K562 (cell line): ENCODE results near the gene HEG1. TPM values are rescaled to one million over a fixed set of nuclear protein-coding genes. Genes with fewer than 3 reads are reported as not detected.

Experiments
- ATAC-seq: fragments of 200-7000 bp; cut with Tn5 transposase; 3 replicates; pipeline ENCODE4 v1.9.1; 2020; ENCODE audit warnings: moderate library complexity
- BruUV-seq: library from RNA; stranded (reverse); fragments of 400-500 nt; replicated peaks from 2 replicates; lab custom pipeline; 2021; lab: Mats Ljungman, UMichigan
- CTCF ChIA-PET: fragments of 300-600 bp; formaldehyde crosslinking; extraction: SDS; loops from one replicate; lab custom pipeline; 2021; ENCODE audit warnings: low intra/inter-chr PET ratio; lab: Yijun Ruan, JAX
- POLR2A ChIA-PET: fragments of 300-600, 350-650 bp; sonication (Branson Sonifier 250); formaldehyde crosslinking; extraction: SDS; loops from one replicate; lab custom pipeline; 2021; ENCODE audit warnings: antibody characterized with exemption, inconsistent platforms; lab: Yijun Ruan, JAX
- DNase-seq, 4 experiments: peaks; one replicate each; pipeline versions ENCODE4 v3.0.0 to v3.0.0-alpha.2; 2011 to 2018; ENCODE audit warnings: low spot score in 3 of 4, mixed read lengths in 3 of 4; ENCODE audit errors: extremely low read depth in 1 of 4
- FAIRE-seq: peaks from 2 replicates; lab custom pipeline; 2011; peaks lifted over from hg19 to GRCh38; lab: Jason Lieb, UNC
- H2AFZ ChIP-seq: 2 replicates; pipeline ENCODE4 v1.6.0; 2011; ENCODE audit warnings: low read depth, low read length, control low read depth, inconsistent platforms
- H3K27ac ChIP-seq: fragments of 200-600 bp; 3 replicates; pipeline ENCODE4 v1.8.0; 2011; ENCODE audit warnings: low read depth, mild to moderate bottlenecking, control low read depth, inconsistent platforms, low read length, moderate library complexity, mixed read lengths; ENCODE audit errors: extremely low read depth
- H3K27me3 ChIP-seq, 2 experiments: fragments of 300-600 bp in 1 of 2; 2 replicates in 1 of 2; 3 replicates in 1 of 2; pipeline versions ENCODE4 v1.6.0 to v1.8.0; 2011; ENCODE audit warnings: inconsistent platforms in 2 of 2, low read length in 2 of 2, mild to moderate bottlenecking in 1 of 2, mixed read lengths in 1 of 2, moderate library complexity in 1 of 2; ENCODE audit not compliant: control insufficient read depth in 2 of 2, insufficient read depth in 2 of 2
- H3K36me3 ChIP-seq: fragments of 300-600 bp; 3 replicates; pipeline ENCODE4 v1.8.0; 2011; ENCODE audit warnings: mild to moderate bottlenecking, low read length, inconsistent platforms; ENCODE audit not compliant: control insufficient read depth, insufficient read depth
- H3K4me1 ChIP-seq, 2 experiments: fragments of 200-600 bp in 1 of 2; replicated peaks in 1 of 2; 2 replicates in 1 of 2; 3 replicates in 1 of 2; pipeline versions ENCODE4 v1.5.1 to v1.8.0; 2011; ENCODE audit warnings: inconsistent platforms in 2 of 2, low read length in 2 of 2, mild to moderate bottlenecking in 1 of 2, mixed read lengths in 1 of 2, moderate library complexity in 1 of 2; ENCODE audit not compliant: control insufficient read depth in 2 of 2, insufficient read depth in 2 of 2
- H3K4me2 ChIP-seq: 2 replicates; pipeline ENCODE4 v1.6.1; 2011; ENCODE audit warnings: low read length, control low read depth, inconsistent platforms, mixed read lengths; ENCODE audit not compliant: insufficient read depth
- H3K4me3 ChIP-seq: fragments of 200-600 bp; sonication (generic), shearing (Covaris generic); 2 replicates; pipeline ENCODE4 v1.5.1; 2016; ENCODE audit warnings: control low read depth, inconsistent platforms
- H3K79me2 ChIP-seq: fragments of 200-600 bp; 3 replicates; pipeline ENCODE4 v1.8.0; 2011; ENCODE audit warnings: low read length, inconsistent platforms; ENCODE audit not compliant: control insufficient read depth, insufficient read depth
- H3K9ac ChIP-seq, 2 experiments: 2 replicates each; pipeline versions ENCODE4 v1.6.0 to v1.6.1; 2011; ENCODE audit warnings: low read depth in 2 of 2, low read length in 2 of 2, control low read depth in 1 of 2, inconsistent platforms in 1 of 2, mild to moderate bottlenecking in 1 of 2, mixed read lengths in 1 of 2; ENCODE audit not compliant: insufficient read depth in 1 of 2
- H3K9me1 ChIP-seq: one replicate; pipeline ENCODE4 v1.6.0; 2011; ENCODE audit warnings: inconsistent platforms, mild to moderate bottlenecking, low read length, moderate library complexity; ENCODE audit not compliant: control insufficient read depth, insufficient read depth
- H3K9me3 ChIP-seq: replicated peaks from 2 replicates; pipeline ENCODE4 v1.5.1; 2011; ENCODE audit warnings: low read depth, low read length, inconsistent platforms; ENCODE audit not compliant: control insufficient read depth, insufficient read depth
- H4K20me1 ChIP-seq: replicated peaks from 2 replicates; pipeline ENCODE4 v1.6.1; 2011; ENCODE audit warnings: low read length, inconsistent platforms, mixed read lengths; ENCODE audit not compliant: control insufficient read depth, insufficient read depth
- CBX1 ChIP-seq: sonication (generic); IDR thresholded peaks from 2 replicates; pipeline ENCODE4 v1.6.1; 2016; ENCODE audit warnings: antibody characterized with exemption, low read depth, mild to moderate bottlenecking
- DNMT1 ChIP-seq: fragments of 450-650 bp; IDR thresholded peaks from 2 replicates; pipeline ENCODE4 v1.6.1; 2016; ENCODE audit warnings: antibody characterized with exemption, mild to moderate bottlenecking
- EGR1 ChIP-seq: fragments of 450-650 bp; conservative IDR thresholded peaks from 2 replicates; pipeline ENCODE4 v1.6.1; 2017; ENCODE audit warnings: mild to moderate bottlenecking
- RAD21 ChIP-seq, 2 experiments: fragments of 250-450 bp in 1 of 2; fragments of 450-650 bp in 1 of 2; sonication (Bioruptor Pico) in 1 of 2; formaldehyde crosslinking in 1 of 2; IDR thresholded peaks in 1 of 2; conservative IDR thresholded peaks in 1 of 2; 2 replicates each; pipeline versions ENCODE4 v1.4.0 to v1.8.0; 2020 to 2022; ENCODE audit warnings: mild to moderate bottlenecking in 2 of 2, moderate library complexity in 1 of 2
- TCF7 ChIP-seq: sonication (generic); IDR thresholded peaks from 2 replicates; pipeline ENCODE4 v1.6.1; 2016; ENCODE audit warnings: antibody characterized with exemption, borderline replicate concordance
- WGBS: fragments of 100-300 bp; shearing (Covaris generic); methylation state at CpG from one replicate; pipeline ENCODE4 v1.1.6; 2016; ENCODE audit warnings: low coverage, mixed read lengths; ENCODE audit not compliant: insufficient coverage; ENCODE audit errors: missing lambda C conversion rate; 5-methylcytosine and 5-hydroxymethylcytosine counted together
- in situ Hi-C: fragments of 300-500 bp; cut with MboI; formaldehyde crosslinking; loops from 4 replicates; pipeline ENCODE4 v1.15.0; 2018; ENCODE audit warnings: inconsistent platforms, mixed read lengths
- intact Hi-C: fragments of 100-400 bp; cut with micrococcal nuclease; formaldehyde crosslinking; loops from 2 replicates; pipeline ENCODE4 v1.14.2; 2022
- polyA plus RNA-seq, 8 experiments: library from polyadenylated mRNA; depleted of rRNA in 4 of 8; stranded (reverse) in 5 of 8; unstranded in 3 of 8; fragments of >200 nt; fragmentation: Nextera tagmentation in 2 of 8; fragmentation: Illumina TruSeq in 1 of 8; extraction: Ambion mirVana in 2 of 8; extraction: Trizol in 1 of 8; gene quantifications; 2 replicates each; pipeline versions ENCODE4 v1.2.1 to v1.2.3, GENCODE V29; 2011 to 2014; ENCODE audit warnings: inconsistent platforms in 1 of 8, missing spikeins in 1 of 8
- total RNA-seq, 7 experiments: library from RNA; depleted of rRNA in 6 of 7; stranded (reverse); fragments of >200 nt in 6 of 7; fragmentation: Illumina TruSeq in 2 of 7; extraction: Trizol in 2 of 7; gene quantifications; 2 replicates each; pipeline versions ENCODE4 v1.2.1 to v1.2.3, GENCODE V29; 2011 to 2021; ENCODE audit warnings: low replicate concordance in 1 of 7
- TF ChIP-seq, protein P1 (sequence below): fragments of 450-650 bp; IDR thresholded peaks from 2 replicates; pipeline ENCODE4 v1.7.0; 2016; ENCODE audit warnings: borderline replicate concordance
- TF ChIP-seq, protein P2 (sequence below): fragments of 450-650 bp; formaldehyde crosslinking; IDR thresholded peaks from 2 replicates; pipeline ENCODE4 v1.4.0; 2022; ENCODE audit warnings: missing genetic modification characterization
- TF ChIP-seq, protein P3 (sequence below): sonication (generic); formaldehyde crosslinking; IDR thresholded peaks from 2 replicates; pipeline ENCODE4 v1.8.1; 2023; ENCODE audit warnings: missing genetic modification reagents, mild to moderate bottlenecking, borderline replicate concordance

The HEG1 gene
- total and polyA plus RNA-seq, 9 of the 15 experiments (the other 6 are each of a cell fraction or from before 2014, with no cell fraction given), result 0.24 TPM; not detected in 8

GRCh38 chr3:124964387-124964786 lies 91.4 kb downstream of the HEG1 start:
- H3K36me3 ChIP-seq, result no peaks in the 10 kb centered on the region
- DNase-seq (no peak), FAIRE-seq (no peak), ATAC-seq (no peak)
- POLR2A ChIA-PET, result no interaction called here
- 0% methylated on average over 4 of the region's 4 CpGs for WGBS
- H3K79me2 ChIP-seq, result no peaks in the 10 kb centered on the region
- H3K4me1 ChIP-seq, result no peaks in the 10 kb centered on the region
- H3K27me3 ChIP-seq, result peaks cover 6 to 18% of the 10 kb centered on the region in 2 experiments; a peak in 3 of 5 replicates
- H3K4me2 ChIP-seq, result no peak overlapping the region
- no peak overlapping the region for H3K9ac ChIP-seq
- intact Hi-C loops, result no loop called here
- H2AFZ ChIP-seq, result no peak overlapping the region
- in situ Hi-C loops, result no loop called here
- no peak for TF ChIP-seq TCF7
- no peak for TF ChIP-seq RAD21 (CRISPR knock-in tag; conservative IDR thresholded peaks at IDR 0.05 in 1 of 2, IDR thresholded peaks at IDR 0.05 in 1 of 2)
- TF ChIP-seq, protein P1, sequence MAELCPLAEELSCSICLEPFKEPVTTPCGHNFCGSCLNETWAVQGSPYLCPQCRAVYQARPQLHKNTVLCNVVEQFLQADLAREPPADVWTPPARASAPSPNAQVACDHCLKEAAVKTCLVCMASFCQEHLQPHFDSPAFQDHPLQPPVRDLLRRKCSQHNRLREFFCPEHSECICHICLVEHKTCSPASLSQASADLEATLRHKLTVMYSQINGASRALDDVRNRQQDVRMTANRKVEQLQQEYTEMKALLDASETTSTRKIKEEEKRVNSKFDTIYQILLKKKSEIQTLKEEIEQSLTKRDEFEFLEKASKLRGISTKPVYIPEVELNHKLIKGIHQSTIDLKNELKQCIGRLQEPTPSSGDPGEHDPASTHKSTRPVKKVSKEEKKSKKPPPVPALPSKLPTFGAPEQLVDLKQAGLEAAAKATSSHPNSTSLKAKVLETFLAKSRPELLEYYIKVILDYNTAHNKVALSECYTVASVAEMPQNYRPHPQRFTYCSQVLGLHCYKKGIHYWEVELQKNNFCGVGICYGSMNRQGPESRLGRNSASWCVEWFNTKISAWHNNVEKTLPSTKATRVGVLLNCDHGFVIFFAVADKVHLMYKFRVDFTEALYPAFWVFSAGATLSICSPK, result no peak
- no peak overlapping the region for H3K27ac ChIP-seq
- H3K9me1 ChIP-seq, result no peaks in the 10 kb centered on the region
- BruUV-seq, result no TSS peak
- no peak overlapping the region for H3K4me3 ChIP-seq
- no peaks in the 10 kb centered on the region for H4K20me1 ChIP-seq
- no peaks in the 10 kb centered on the region for H3K9me3 ChIP-seq
- CTCF ChIA-PET, result no interaction called here

GRCh38 chr3:124963755-124964154 lies 92.0 kb downstream of the HEG1 start:
- ChIA-PET POLR2A (no interaction called here), CTCF (no interaction called here)
- Histone ChIP-seq H3K4me1 (no peaks in the 10 kb centered on the region), H3K4me3 (no peak overlapping the region), H3K36me3 (no peaks in the 10 kb centered on the region), H2AFZ (no peak overlapping the region), H3K27me3 (peaks cover 6 to 13% of the 10 kb centered on the region in 2 experiments; a peak in 3 of 5 replicates), H4K20me1 (no peaks in the 10 kb centered on the region), H3K9me1 (no peaks in the 10 kb centered on the region), H3K4me2 (no peak overlapping the region), H3K9ac (no peak overlapping the region), H3K79me2 (no peaks in the 10 kb centered on the region), H3K27ac (no peak overlapping the region), H3K9me3 (no peaks in the 10 kb centered on the region)
- DNase-seq (no peak), FAIRE-seq (no peak), ATAC-seq (no peak)
- in situ Hi-C loops, result no loop called here
- BruUV-seq, result no TSS peak
- intact Hi-C loops, result no loop called here
- WGBS, result 0% methylated on average over 3 of the region's 3 CpGs
- TF ChIP-seq, protein P2, sequence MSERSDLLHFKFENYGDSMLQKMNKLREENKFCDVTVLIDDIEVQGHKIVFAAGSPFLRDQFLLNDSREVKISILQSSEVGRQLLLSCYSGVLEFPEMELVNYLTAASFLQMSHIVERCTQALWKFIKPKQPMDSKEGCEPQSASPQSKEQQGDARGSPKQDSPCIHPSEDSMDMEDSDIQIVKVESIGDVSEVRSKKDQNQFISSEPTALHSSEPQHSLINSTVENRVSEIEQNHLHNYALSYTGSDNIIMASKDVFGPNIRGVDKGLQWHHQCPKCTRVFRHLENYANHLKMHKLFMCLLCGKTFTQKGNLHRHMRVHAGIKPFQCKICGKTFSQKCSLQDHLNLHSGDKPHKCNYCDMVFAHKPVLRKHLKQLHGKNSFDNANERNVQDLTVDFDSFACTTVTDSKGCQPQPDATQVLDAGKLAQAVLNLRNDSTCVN (CRISPR knock-in tag), result no peak
- TF ChIP-seq EGR1 (no peak), DNMT1 (no peak), CBX1 (no peak)
- TF ChIP-seq, protein P3, sequence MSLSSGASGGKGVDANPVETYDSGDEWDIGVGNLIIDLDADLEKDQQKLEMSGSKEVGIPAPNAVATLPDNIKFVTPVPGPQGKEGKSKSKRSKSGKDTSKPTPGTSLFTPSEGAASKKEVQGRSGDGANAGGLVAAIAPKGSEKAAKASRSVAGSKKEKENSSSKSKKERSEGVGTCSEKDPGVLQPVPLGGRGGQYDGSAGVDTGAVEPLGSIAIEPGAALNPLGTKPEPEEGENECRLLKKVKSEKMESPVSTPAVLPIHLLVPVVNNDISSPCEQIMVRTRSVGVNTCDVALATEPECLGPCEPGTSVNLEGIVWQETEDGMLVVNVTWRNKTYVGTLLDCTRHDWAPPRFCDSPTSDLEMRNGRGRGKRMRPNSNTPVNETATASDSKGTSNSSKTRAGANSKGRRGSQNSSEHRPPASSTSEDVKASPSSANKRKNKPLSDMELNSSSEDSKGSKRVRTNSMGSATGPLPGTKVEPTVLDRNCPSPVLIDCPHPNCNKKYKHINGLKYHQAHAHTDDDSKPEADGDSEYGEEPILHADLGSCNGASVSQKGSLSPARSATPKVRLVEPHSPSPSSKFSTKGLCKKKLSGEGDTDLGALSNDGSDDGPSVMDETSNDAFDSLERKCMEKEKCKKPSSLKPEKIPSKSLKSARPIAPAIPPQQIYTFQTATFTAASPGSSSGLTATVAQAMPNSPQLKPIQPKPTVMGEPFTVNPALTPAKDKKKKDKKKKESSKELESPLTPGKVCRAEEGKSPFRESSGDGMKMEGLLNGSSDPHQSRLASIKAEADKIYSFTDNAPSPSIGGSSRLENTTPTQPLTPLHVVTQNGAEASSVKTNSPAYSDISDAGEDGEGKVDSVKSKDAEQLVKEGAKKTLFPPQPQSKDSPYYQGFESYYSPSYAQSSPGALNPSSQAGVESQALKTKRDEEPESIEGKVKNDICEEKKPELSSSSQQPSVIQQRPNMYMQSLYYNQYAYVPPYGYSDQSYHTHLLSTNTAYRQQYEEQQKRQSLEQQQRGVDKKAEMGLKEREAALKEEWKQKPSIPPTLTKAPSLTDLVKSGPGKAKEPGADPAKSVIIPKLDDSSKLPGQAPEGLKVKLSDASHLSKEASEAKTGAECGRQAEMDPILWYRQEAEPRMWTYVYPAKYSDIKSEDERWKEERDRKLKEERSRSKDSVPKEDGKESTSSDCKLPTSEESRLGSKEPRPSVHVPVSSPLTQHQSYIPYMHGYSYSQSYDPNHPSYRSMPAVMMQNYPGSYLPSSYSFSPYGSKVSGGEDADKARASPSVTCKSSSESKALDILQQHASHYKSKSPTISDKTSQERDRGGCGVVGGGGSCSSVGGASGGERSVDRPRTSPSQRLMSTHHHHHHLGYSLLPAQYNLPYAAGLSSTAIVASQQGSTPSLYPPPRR (CRISPR knock-in tag), result no peak
